Gastroesophageal sphincter (tissue), 4 donors: Measurements from ENCODE around the gene ACTBL2. TPM values are rescaled to one million over a fixed set of nuclear protein-coding genes. Genes with fewer than 3 reads are reported as not detected.

ENCODE experiments used
- ATAC-seq: fragments of 150-250 bp; one replicate; pipeline ENCODE4 v1.9.1; 2016; ENCODE audit warnings: mild to moderate bottlenecking, moderate library complexity
- H3K27ac ChIP-seq, 4 donors: fragments of 200-600 bp; sonication (generic) in 3 of 4; 1 replicate in 3 of 4; 2 replicates in 1 of 4; pipeline ENCODE4 v1.5.1; 2016 to 2019
- H3K27me3 ChIP-seq: fragments of 200-600 bp; sonication (generic); one replicate; pipeline ENCODE4 v1.5.1; 2019
- H3K36me3 ChIP-seq, 2 donors: fragments of 200-600 bp; sonication (generic); one replicate each; pipeline ENCODE4 v1.5.1; 2019; ENCODE audit warnings: control low read depth in 1 of 2
- H3K4me1 ChIP-seq, 3 donors: fragments of 200-600 bp; sonication (generic); 1 replicate in 2 of 3; 2 replicates in 1 of 3; pipeline ENCODE4 v1.5.1; 2016 to 2019; ENCODE audit warnings: control low read depth in 2 of 3
- H3K4me3 ChIP-seq, 2 donors: fragments of 200-600 bp; sonication (generic); one replicate each; pipeline ENCODE4 v1.5.1; 2019; ENCODE audit warnings: mild to moderate bottlenecking in 1 of 2, moderate library complexity in 1 of 2
- H3K9me3 ChIP-seq, 3 donors: fragments of 200-600 bp; sonication (generic); one replicate each; pipeline ENCODE4 v1.5.1; 2017 to 2019; ENCODE audit warnings: control low read depth in 2 of 3
- EP300 ChIP-seq: sonication (generic); formaldehyde crosslinking; IDR thresholded peaks from one replicate; pipeline ENCODE4 v1.6.1; 2017; ENCODE audit warnings: antibody characterized with exemption, mild to moderate bottlenecking
- POLR2A ChIP-seq, 2 donors: fragments of 450-650 bp; IDR thresholded peaks; one replicate each; pipeline ENCODE4 v1.6.1; 2017; ENCODE audit warnings: antibody characterized with exemption in 2 of 2, mild to moderate bottlenecking in 2 of 2, moderate library complexity in 1 of 2
- POLR2AphosphoS5 ChIP-seq: sonication (generic); formaldehyde crosslinking; IDR thresholded peaks from one replicate; pipeline ENCODE4 v1.6.1; 2017; ENCODE audit warnings: antibody characterized with exemption
- WGBS, 2 donors: methylation state at CpG; one replicate each; pipeline ENCODE4 v1.1.5; 2018; ENCODE audit warnings: low coverage in 1 of 2; 5-methylcytosine and 5-hydroxymethylcytosine counted together
- total RNA-seq, 4 donors: library from RNA; depleted of rRNA; stranded (reverse); fragments of >200 nt; gene quantifications; one replicate each; pipeline ENCODE4 v1.1.0, GENCODE V29; 2016
- TF ChIP-seq, protein P1 (sequence below), 4 experiments: fragments of 200-600 bp in 2 of 4; fragments of 450-650 bp in 2 of 4; sonication (generic) in 1 of 4; IDR thresholded peaks; one replicate each; pipeline ENCODE4 v1.5.1; 2017 to 2019; ENCODE audit warnings: antibody characterized with exemption in 4 of 4, mild to moderate bottlenecking in 2 of 4, moderate library complexity in 2 of 4

The ACTBL2 gene
- total RNA-seq, 4 donors from 2014 or later: 0.13 to 0.15 TPM; not detected in 2

DNA sequence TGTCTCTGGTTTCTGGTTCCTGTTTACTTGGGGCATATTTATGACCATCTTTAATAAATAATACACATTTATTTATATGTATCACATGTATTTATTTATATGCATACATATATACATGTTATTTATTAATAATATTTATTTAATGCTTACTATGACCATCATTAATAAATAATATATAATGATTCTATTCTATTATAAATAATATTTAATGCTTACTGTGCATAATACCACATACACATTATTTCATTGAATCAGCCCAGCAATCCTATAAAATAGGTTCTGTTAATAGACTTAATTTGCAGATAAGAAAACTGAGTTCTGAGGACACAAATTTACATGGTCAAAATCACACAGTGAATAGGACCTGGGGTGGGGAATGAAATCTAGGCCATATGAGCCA, 24.2 kb downstream of the ACTBL2 start:
- Histone ChIP-seq H3K9me3 (no peaks in the 10 kb centered on the region), H3K4me3 (no peak overlapping the region), H3K27me3 (no peaks in the 10 kb centered on the region), H3K27ac (no peak overlapping the region), H3K36me3 (no peaks in the 10 kb centered on the region), H3K4me1 (peaks cover 0 to 11% (median 0%) of the 10 kb centered on the region in 3 donors)
- ATAC-seq: no peak
- no peak for TF ChIP-seq POLR2AphosphoS5
- TF ChIP-seq, protein P1, sequence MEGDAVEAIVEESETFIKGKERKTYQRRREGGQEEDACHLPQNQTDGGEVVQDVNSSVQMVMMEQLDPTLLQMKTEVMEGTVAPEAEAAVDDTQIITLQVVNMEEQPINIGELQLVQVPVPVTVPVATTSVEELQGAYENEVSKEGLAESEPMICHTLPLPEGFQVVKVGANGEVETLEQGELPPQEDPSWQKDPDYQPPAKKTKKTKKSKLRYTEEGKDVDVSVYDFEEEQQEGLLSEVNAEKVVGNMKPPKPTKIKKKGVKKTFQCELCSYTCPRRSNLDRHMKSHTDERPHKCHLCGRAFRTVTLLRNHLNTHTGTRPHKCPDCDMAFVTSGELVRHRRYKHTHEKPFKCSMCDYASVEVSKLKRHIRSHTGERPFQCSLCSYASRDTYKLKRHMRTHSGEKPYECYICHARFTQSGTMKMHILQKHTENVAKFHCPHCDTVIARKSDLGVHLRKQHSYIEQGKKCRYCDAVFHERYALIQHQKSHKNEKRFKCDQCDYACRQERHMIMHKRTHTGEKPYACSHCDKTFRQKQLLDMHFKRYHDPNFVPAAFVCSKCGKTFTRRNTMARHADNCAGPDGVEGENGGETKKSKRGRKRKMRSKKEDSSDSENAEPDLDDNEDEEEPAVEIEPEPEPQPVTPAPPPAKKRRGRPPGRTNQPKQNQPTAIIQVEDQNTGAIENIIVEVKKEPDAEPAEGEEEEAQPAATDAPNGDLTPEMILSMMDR (IDR thresholded peaks at IDR 0.05): no peak

DNA sequence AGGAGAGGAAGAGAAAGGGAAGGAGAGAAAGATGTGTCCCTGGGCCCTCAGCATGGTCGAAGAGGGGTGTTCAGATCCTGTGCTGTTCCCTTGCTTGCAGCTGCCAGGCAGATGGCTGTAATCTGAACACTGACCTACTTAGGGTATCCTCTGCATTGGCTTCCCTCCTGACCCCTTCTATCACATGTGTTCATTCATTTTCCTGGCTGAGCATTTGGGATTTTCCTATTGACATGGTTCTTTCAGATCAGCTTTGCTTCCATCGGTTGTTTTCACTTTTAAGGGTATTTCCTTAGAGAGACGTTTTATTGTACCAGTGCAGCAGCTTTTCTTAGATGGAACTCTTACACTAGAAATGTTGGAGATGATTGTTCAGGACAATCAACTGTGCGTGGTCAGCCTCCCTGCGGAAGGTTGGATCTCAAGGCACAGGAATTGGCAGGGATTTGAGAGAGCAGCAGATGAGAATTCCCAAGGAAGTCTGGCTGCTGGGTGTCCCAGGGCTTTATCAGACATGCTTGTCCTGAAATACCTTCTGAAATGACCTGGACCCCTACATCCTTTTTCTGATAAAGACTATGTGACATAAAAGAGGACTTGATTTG, 26.0 kb downstream of the ACTBL2 start:
- no peak for ATAC-seq
- Histone ChIP-seq H3K4me1 (peaks cover 0 to 26% (median 0%) of the 10 kb centered on the region in 3 donors), H3K9me3 (no peaks in the 10 kb centered on the region), H3K4me3 (no peak overlapping the region), H3K36me3 (no peaks in the 10 kb centered on the region), H3K27me3 (no peaks in the 10 kb centered on the region), H3K27ac (no peak overlapping the region)
- 55 to 76% methylated on average over 2 of the region's 5 CpGs for WGBS, 2 donors
- TF ChIP-seq EP300 (no peak), POLR2A (IDR thresholded peaks at IDR 0.05) (no peak), POLR2AphosphoS5 (no peak)
- TF ChIP-seq, protein P1 (IDR thresholded peaks at IDR 0.05): no peak

DNA sequence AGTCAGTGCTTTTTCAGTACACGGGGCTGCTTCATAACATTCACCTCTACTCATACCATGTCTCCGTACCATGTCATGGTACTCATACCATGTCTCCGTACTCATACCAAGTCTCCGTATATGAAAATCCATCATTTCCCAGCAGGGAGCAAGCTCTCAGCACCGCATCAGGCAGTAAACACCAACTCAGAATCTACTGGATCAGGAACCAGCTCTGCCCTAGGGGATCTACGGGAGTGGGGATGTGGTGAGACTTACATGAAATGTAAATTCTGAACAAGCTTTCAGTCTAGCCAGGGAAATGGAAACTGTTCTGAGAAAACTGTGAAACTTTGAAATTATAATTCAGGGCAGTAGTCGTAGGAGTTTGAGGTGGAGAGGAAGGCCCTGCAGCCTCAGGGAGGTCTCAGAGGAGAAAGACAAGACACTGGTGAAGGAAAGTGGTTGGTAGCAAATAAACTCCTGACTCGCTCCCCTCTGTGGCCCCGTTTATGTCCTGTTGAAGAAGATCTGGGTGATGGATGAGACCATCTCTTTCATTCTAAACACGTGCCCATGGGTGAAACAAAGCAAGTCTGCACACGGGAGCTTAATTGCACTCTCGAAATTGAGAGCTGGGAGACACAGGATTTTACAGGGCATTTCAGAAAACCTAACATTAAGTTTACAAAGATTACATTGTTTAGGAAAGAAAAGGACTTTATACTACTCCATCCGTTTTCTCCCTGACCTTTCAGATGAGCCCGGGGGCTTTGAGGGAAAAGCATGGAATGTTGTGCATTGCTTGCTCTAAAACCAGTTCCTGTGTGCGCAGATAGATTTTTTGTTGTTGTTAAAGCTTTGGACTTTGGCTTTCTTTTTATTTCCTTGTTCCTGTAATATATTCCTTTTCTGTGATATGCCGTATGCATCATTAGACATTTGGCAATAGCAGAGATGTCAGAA, 26.8 kb downstream of the ACTBL2 start:
- H3K27ac ChIP-seq: no peak overlapping the region
- no peaks in the 10 kb centered on the region for H3K27me3 ChIP-seq
- WGBS, 2 donors: 83 to 84% methylated on average over 12 to 14 of the region's 16 CpGs

DNA sequence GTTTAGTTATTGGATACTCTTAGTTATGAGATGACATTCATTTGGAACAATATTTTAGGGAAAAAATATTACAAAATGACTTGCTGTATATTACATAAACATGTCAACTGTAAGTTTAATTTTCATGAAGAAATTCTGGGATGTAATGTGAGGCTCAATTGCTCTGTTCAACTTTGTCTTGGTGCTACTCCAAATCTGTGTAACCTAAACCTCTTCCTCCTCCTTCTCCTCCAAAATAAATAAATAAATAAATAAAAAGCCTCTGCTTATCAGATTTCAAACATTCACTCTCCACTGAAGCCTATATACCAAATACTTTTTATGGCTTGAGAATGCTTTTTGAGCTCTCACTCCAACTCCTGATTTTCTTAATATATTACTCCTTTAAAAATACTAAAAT, 27.7 kb downstream of the ACTBL2 start:
- no peaks in the 10 kb centered on the region for H3K9me3 ChIP-seq
- H3K4me3 ChIP-seq: no peak overlapping the region
- ATAC-seq: no peak
- H3K27ac ChIP-seq: no peak overlapping the region
- no peaks in the 10 kb centered on the region for H3K36me3 ChIP-seq
- peaks cover 0 to 26% (median 0%) of the 10 kb centered on the region in 3 donors for H3K4me1 ChIP-seq
- TF ChIP-seq POLR2A (IDR thresholded peaks at IDR 0.05): no peak
- TF ChIP-seq, protein P1 (IDR thresholded peaks at IDR 0.05): no peak
- TF ChIP-seq EP300: no peak
- no peak for TF ChIP-seq POLR2AphosphoS5
- no peaks in the 10 kb centered on the region for H3K27me3 ChIP-seq

More for the DNA sequence above, 26.8 kb downstream of the ACTBL2 start:
- H3K4me3 ChIP-seq: no peak overlapping the region
- H3K36me3 ChIP-seq: no peaks in the 10 kb centered on the region
- TF ChIP-seq EP300: no peak
- no peak for TF ChIP-seq POLR2A (IDR thresholded peaks at IDR 0.05)
- TF ChIP-seq, protein P1 (IDR thresholded peaks at IDR 0.05): no peak
- TF ChIP-seq POLR2AphosphoS5: no peak
- no peak for ATAC-seq
- no peaks in the 10 kb centered on the region for H3K9me3 ChIP-seq
- peaks cover 0 to 26% (median 0%) of the 10 kb centered on the region in 3 donors for H3K4me1 ChIP-seq
